Measurements from ENCODE around the gene VPS33B. TPM values are rescaled to one million over a fixed set of nuclear protein-coding genes. Genes with fewer than 3 reads are reported as not detected.

The VPS33B gene
- total RNA-seq, 1 experiment from 2014 or later: 16.3 TPM

DNA sequence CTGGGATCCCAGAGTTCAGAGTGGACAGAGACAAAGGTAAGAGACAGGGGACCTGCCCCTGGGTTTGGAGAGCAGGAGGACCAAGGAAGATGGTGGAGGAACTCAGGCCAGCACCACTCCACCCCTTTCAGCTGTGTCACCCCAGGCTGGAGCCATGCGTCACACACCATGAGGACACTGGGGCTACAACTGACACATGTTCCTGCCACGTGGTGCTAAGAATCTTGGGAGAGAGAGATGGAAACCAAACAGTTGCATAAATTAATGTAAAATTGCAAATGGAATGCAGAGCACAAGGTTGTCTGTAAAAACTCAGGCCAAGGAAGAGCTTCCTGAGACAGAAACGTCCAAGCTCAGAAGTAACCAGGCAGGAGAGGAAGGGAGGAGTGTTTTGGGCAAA lies 22.7 kb upstream of the VPS33B start:
- Mint-ChIP-seq H3K4me3 (no peak overlapping the region), H3K9me3 (no peaks in the 10 kb centered on the region; a peak in 1 of 5 replicates), H3K4me1 (peaks cover 5 to 9% of the 10 kb centered on the region in 2 experiments; a peak in 3 of 4 replicates), H3K36me3 (ENCODE audit: insufficient read depth in 1 of 3, low read depth in 3 of 3) (no peaks in the 10 kb centered on the region), H3K27ac (no peak overlapping the region), H3K27me3 (ENCODE audit: low read depth) (peaks cover 18% of the 10 kb centered on the region)
- Histone ChIP-seq H4K20me1 (ENCODE audit: control insufficient read depth, insufficient read depth, insufficient read length) (no peaks in the 10 kb centered on the region), H4K5ac (ENCODE audit: insufficient read length, low read depth, low read length) (no peak overlapping the region), H3K9ac (ENCODE audit: extremely low read depth, insufficient read length, low read length) (no peak overlapping the region), H2BK120ac (ENCODE audit: low read depth, low read length, poor library complexity, severe bottlenecking) (no peak overlapping the region), H3T11ph (ENCODE audit: low read length) (no peak overlapping the region), H3K23ac (ENCODE audit: insufficient read length, low read depth, low read length) (no peak overlapping the region), H3K79me2 (ENCODE audit: insufficient read depth, low read length) (no peaks in the 10 kb centered on the region), H3K56ac (ENCODE audit: insufficient read length, low read depth, low read length) (no peak overlapping the region), H2AFZ (ENCODE audit: low read length) (no peak overlapping the region), H3K4me2 (ENCODE audit: insufficient read depth, insufficient read length, low read length) (no peak overlapping the region), H3K14ac (ENCODE audit: insufficient read depth, low read length) (no peak overlapping the region), H2BK12ac (ENCODE audit: insufficient read length, low read depth, low read length) (no peak overlapping the region), H3K9me3 (ENCODE audit: control insufficient read depth, low read depth, low read length) (no peaks in the 10 kb centered on the region), H2BK20ac (ENCODE audit: low read depth, low read length, poor library complexity, severe bottlenecking) (no peak overlapping the region), H3K23me2 (ENCODE audit: insufficient read length, low read depth, low read length, poor library complexity, severe bottlenecking) (no peaks in the 10 kb centered on the region), H3K79me1 (ENCODE audit: insufficient read depth, low read depth, low read length, poor library complexity, severe bottlenecking) (no peaks in the 10 kb centered on the region), H4K91ac (ENCODE audit: insufficient read length, low read depth, low read length) (no peak overlapping the region), H3K27ac (ENCODE audit: insufficient read length, low read depth, low read length) (no peak overlapping the region), H3K27me3 (ENCODE audit: insufficient read depth, low read length) (no peaks in the 10 kb centered on the region), H3K4me1 (ENCODE audit: insufficient read depth, low read length) (no peaks in the 10 kb centered on the region), H2BK5ac (ENCODE audit: insufficient read length, low read length) (no peak overlapping the region), H3K4ac (ENCODE audit: low read depth, low read length) (no peak overlapping the region), H4K8ac (replicated peaks; ENCODE audit: insufficient read length, low read depth, low read length) (no peak overlapping the region), H3K18ac (ENCODE audit: insufficient read length, low read depth, low read length) (no peak overlapping the region), H2BK15ac (ENCODE audit: low read depth, low read length) (no peak overlapping the region), H2AK5ac (ENCODE audit: insufficient read length, low read length) (no peak overlapping the region)
- no peak for DNase-seq
- no CpG with 5 or more reads among the region's 3 CpGs for WGBS (ENCODE audit: extremely low coverage, insufficient read length, low lambda C conversion rate)
- TF ChIP-seq CTCF (conservative IDR thresholded peaks at IDR 0.05): no peak

Data from H9 (cell line).